Ureter (tissue), 1 donor: ENCODE results near the gene HPRT1. TPM values are rescaled to one million over a fixed set of nuclear protein-coding genes. Genes with fewer than 3 reads are reported as not detected.

Experiments
- DNase-seq: peaks from one replicate; pipeline ENCODE4 v3.0.0-alpha.2; 2020; ENCODE audit warnings: low spot score
- total RNA-seq: library from RNA; stranded (reverse); gene quantifications from one replicate; pipeline ENCODE4 v1.2.4, GENCODE V29; 2023
- donor health status: DM: yes; HTN: yes; CAD: no.

The HPRT1 gene
- total RNA-seq, 1 donor from 2014 or later, result 37.4 TPM

DNA sequence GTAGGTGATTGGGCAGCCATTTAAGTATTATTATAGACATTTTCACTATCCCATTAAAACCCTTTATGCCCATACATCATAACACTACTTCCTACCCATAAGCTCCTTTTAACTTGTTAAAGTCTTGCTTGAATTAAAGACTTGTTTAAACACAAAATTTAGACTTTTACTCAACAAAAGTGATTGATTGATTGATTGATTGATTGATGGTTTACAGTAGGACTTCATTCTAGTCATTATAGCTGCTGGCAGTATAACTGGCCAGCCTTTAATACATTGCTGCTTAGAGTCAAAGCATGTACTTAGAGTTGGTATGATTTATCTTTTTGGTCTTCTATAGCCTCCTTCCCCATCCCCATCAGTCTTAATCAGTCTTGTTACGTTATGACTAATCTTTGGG lies 16.3 kb downstream of the HPRT1 start:
- no peak for DNase-seq

DNA sequence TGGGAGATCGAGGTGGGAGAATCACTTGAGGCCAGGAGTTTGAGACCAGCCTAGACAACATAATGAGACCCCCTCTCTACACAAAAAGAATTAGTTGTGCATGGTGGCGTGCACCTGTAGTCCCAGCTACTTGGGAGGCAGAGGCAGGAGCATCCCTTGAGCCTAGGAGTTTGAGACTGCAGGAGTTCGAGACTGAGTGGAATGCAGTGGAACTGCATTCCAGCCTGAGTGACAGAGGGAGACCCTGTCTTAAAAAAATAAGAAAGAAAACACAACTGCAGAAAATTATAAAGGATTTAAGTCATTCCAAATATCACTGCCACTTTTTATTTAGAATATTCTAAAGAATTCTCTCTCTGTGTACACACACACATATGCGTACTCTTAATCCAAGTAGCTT lies 18.4 kb downstream of the HPRT1 start:
- no peak for DNase-seq

DNA sequence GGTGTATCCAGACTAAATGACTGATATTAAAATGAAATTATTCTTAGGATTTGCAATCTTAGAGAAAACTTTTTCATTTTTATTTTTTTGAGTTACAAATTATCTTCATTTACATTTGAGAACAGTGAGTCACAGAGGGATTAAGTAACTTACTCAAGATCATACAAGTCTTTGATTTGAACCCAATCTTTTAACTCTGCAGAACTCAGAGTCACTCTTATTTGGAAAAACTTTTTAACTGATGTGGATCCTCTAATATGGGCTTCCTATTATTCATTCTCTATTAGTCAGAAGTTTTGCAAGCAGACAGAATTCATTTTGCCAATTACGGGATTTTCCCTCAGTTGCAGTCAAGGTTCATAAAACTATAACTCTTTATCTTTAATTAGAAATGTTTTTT lies 20.1 kb downstream of the HPRT1 start:
- no peak for DNase-seq

DNA sequence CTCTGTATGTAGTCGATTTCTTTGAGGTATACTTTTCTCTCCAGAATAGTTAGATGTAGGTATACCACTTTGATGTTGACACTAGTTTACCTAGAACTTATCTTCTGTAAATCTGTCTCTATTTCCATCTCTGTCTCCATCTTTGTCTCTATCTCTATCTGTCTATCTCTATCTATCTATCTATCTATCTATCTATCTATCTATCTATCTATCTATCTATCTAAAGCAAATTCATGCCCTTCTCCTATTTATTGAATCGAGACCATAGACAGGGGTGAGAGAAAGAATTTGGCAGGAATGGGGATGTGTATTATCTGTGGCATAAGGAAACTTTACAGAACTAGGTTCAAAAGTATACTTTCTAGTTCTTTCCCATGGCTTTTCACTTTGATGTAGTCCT lies 21.4 kb downstream of the HPRT1 start:
- DNase-seq, result no peak

DNA sequence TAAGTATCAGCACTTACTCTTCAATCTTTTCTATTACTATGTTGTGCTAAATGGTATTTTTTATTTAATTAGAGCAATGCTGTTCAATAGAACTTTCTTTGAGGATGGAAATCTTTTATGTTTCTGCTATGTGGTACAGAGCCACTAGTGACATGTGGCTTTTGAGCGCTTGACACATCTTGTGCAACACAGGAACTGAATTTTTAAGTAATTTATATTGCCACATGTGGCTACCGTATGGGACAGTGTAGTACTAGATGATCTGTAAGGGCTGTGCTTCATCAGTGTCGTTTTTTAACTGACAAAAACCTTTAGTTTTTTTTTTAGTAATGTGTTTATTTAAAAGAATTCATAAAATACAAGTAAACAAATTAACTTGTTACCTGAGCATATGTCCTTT lies 22.4 kb downstream of the HPRT1 start:
- DNase-seq, result no peak

DNA sequence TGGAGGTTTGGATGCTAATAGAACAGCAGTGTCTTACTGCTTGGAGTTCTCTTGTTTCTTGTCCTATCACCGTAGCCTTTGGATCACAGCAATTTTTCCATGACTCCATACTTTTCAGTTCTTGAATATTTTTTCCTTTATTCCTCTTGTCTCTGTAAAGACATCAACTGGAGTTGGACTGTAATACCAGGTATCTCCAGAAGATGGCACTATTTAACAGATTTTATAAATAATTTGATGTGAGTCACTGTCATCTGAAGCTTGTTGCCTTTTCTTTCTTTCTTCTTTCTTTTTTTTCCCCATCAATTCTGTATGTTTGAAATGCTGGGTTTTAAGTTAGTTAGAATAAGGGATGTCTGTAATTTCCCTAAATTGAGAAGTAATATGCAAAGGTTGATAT lies 24.1 kb downstream of the HPRT1 start:
- no peak for DNase-seq

DNA sequence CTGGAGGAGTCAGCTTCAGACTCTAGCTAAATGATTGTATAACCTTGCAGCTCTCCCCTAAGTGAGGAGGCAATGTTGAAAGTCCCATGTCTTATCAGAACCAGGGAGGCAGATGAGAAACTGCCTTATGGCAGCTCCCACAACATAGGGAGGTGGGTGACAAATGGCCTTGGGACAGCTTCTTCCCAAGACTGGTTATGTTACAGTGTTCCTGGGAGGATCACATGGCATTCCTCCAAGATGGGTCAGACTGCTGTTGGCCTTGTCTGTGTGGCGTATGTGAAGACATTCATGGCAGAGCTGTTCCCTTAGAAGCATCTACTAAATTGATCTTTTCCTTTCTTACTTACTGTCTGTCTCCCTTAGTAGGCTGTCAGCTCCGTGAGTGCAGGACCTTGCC lies 42.0 kb downstream of the HPRT1 start:
- no peak for DNase-seq

DNA sequence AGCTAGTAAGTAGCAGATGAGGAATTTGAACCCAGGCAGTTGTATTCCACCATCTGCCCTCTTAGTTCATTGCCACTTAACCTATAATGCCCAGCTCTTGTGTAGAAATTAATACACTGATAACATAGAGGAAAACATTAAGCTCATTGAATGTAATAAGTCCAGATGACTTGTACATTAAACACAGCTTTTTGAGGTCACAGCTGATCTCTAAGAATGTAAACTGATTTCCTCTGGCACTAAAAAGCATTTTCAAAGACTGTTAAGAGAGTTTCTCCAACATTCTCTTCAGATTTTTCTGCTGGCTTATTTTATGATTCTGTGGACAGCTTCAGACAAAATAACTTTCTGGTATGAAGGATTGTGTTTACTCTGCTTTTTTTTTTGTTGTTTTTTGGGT lies 42.7 kb downstream of the HPRT1 start:
- no peak for DNase-seq

DNA sequence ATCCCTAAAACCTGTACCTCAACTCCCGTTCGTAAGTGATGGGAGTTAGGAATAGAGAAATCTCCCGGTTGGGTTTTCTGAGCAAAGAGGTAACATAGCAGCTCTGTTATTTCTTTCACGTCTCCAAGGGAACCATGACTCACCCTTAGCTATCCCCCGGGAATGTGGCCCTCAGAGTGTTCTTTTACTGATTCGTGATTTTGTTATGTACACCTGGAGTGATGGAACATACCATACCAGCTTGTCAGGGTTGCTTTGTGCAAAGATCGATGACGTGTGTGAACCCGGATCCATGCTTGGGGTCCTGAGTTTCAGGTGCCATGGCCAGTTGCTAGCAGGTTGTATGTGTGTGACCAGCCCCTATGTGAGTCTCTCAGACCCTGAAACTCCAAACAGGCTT lies 52.6 kb downstream of the HPRT1 start:
- no peak for DNase-seq

DNA sequence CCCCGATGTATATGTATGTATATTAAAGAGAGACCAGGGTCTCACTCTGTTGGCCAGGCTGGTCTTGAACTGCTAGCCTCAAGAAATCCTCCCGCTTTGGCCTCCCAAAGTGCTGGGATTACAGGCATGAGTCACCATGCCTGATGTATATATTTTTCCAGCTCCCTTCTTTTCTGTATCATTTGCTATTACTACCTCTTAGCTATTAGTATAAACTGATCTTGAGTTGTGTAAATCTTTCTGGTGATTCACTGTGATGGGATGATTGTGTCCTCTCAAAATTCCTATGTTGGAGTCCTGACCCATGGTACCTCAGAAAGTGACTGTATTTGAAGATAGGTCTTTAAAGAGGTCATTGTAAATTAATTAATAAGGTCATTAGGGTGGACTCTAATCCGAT lies 53.1 kb downstream of the HPRT1 start:
- no peak for DNase-seq

DNA sequence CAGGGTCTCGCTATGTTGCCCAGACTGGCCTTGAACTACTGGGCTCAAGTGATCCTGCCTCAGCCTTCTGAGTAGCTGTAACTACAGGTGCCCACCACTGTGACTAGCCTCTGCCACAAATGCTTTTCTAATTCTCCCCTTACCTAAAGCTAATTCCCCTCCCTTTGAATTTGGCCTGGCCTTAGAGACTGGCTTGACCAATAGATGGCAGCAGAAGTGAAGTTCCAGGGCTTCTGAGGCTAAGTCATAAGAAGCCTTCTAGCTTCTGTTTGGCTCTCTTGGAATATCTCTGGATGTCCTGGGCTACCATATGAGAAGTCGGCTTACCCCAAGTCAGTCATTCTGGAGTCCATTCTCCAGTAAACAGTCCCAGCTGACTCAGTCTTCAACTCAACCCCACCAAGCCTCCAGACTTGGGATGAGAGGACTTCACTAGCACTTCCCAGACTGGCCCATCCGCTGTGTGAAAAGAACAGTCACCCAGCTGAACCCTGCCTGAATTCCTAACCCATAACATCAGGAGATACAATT lies 61.0 kb downstream of the HPRT1 start:
- DNase-seq, result no peak

DNA sequence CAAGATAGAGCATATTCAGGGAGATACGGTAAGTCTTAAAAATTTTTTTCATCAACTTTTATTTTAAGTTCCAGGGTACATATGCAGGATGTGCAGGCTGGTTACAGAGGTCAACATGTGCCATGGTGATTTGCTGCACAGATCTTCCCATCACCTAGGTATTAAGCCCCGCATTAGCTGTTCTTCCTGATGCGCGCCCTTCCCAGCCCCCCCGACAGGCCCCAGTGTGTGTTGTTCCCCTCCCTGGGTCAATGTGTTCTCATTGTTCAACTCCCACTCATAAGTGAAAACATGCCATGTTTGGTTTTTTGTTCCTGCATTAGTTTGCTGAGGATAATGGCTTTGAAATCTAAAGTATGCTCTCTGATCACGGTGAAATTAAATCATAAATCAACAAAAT lies 64.2 kb downstream of the HPRT1 start:
- no peak for DNase-seq

DNA sequence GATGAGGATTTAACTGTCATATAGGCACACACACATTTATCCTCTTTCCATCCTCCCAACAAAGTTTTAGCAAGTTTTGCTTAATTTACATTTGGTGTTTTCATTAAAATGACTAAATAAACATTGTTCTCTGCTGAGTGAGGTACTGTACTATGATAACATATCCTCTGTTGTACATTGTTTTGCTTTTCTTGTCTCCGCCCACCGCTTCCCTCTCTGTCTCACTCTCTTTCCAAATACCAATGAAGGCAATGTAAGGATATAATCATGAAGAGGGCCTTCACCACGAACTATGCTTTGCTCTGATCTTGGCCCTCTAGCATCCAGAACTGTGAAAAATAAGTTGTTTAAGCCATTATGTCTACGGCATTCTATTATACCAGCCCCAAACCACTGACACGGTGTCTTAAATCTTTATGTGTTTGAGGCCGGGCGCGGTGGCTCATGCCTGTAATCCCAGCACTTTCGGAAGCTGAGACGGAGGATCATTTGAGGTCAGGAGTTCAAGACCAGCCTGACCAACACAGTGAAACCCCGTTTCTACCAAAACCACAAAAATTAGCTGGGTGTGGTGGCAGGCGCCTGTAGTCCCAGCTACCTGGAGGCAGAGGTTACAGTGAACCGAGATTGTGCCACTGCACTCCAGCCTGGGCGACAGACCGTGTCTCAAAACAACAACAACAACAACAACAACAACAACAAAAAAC lies 65.3 kb downstream of the HPRT1 start:
- no peak for DNase-seq

DNA sequence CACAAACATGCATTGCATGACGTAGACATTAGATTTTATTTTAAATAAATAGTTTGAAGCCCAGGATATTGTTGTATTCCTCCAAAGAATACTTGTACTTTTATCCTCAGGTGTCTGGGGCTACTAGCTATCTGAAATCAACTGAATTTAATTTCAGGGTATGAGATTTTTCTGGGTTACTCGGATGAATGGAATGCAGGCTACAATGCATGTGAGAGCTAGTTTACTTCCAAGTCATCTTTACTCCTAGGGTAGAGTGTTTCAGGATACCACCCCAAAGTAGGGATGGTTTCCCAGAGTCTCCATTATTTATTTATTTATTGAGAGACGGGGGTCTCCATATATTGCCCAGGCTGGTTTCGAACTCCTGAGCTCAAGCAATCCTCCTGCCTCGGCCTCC lies 66.4 kb downstream of the HPRT1 start:
- DNase-seq, result no peak

DNA sequence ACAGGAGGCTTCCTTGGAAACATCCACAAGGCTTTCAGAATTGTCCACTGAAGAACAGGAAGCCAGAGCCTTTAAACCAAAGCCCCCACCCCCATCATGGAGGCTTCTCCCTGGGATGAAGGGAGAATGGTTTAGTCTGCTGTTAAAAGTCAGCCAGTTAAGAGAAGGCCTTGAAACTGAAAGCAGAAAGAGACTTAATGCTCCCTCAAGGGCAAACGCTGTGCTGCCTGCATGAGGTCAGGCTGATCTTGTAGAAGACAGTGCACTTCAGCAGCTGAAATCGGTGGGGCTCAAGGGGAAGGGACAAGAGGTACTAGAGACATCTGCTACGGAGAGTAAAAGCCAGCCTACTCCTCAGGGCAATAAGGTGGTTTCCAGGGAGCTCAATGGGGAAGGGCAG lies 69.0 kb downstream of the HPRT1 start:
- no peak for DNase-seq

DNA sequence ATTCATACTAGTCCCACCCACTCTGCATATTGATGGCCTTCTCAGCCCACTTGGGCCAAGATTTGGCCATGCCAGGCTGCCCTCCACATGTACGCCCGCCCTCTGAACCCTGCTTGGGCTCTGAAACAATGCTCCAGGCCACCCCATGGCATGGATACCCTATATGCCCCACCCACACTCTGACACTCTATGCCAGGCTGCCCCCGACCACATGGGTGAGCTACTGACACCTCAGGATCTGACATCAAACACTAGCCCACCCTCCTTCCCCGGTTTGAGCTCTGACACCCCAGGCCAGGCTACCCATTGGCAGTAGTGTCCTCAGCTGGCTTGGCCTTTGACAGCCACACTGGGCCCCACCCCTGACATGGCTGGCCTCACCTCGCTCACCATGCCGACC lies 69.5 kb downstream of the HPRT1 start:
- DNase-seq, result no peak

DNA sequence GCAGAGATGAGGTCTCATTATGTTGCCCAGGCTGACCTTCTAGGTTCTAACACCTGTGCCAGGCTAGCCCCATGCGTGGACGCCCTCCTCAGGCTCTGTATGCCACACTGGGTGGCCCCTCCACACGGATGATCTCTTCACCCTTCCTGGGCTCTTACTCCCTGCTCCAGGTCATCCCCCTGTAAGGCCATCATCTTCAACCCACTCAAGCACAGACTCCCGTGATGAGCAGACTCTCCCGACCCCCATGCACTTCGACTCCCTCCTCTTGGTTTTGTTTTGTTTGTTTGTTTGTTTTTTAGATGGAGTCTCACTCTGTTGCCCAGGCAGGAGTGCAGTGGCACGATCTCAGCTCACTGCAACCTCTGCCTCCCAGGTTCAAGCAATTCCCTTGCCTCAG lies 70.9 kb downstream of the HPRT1 start:
- DNase-seq, result no peak

DNA sequence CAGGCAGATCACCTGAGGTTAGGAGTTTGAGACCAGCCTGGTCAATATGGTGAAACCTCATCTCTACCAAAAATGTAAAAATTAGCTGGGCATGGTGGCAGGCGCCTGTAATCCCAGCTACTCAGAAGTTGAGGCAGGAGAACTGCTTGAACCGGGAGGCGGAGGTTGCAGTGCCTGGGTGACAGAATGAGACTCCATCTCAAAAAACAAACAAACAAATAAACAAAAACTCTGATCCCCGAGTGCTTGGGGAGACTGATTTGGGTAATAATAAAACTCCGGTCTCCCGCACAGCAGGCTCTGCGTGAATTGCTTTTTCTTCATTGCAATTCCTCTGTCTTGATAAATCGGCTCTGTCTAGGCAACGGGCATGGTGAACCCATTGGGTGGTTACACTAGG lies 73.4 kb downstream of the HPRT1 start:
- no peak for DNase-seq

DNA sequence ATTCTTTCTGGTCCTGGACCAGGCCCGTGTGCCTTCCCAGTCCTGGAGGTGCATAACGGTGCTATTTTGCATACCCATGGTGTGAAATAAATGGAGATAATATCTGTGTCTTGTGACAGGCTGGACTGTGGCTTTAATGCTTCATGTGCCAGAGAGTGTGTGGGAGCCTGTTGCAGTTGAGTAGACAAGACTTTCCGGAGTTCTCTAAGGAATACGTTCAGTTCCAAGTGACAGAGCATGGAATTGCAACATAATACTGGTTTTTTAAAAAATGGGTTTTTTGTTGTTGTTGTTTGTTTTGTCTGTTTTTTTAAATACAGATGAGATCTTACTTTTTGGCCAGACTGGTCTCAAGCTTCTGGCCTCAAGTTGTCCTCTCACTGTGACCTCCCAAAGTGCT lies 74.0 kb downstream of the HPRT1 start:
- DNase-seq, result no peak

DNA sequence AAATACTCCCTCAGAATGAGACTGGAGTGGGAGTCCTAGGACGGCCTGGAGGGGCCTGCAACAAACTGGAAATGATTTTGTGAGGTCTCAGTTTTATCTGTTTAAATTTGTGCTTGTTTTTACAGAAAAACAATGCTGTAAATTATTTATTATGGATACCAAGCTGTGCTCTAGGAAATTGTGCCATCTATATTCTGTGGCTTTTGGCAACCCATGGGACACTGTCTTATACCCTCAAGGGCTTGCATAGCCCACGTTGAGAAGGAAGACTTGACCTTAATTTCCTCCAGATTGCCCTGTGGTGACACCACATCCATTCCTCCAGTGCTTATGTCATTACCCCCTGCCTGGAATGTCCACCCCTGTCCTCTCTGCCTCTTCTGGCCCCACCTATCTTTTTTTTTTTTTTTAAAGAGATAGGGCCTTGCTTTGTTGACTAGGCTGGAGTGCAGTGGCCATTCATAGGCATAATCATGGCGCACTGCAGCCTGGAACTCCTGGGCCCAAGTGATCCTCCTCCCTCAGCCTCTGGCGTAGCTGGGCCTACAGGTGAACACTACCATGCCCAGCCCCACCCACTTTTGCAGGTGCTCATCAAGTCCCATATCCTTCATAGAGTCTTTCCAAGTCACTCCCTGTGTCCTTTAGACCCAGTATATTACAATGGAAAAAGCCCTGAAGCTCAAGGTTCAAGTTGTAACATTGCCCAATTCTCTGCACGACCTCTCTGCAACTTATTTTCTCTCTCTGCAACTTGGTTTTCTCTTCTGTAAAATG lies 77.4 kb downstream of the HPRT1 start:
- DNase-seq, result no peak

DNA sequence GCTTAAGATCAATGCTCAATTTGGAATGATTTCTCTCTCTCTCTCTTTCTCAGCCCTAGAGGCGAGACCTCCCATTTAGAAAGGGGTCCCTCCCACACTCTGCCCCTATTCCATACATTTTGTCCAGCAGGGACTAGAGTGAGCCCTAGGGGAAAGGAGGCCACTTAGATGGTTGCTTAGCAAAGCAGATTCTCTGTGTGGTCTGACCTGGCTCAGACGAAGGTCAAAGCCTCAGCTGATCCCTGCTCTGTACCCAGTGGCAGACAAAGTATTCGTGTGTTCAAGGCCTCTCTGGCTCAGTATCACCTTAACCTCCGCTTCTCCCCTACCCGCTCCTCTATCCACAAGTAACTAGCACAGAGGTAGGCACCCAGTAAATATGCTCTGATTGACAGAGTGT lies 78.4 kb downstream of the HPRT1 start:
- DNase-seq, result no peak

DNA sequence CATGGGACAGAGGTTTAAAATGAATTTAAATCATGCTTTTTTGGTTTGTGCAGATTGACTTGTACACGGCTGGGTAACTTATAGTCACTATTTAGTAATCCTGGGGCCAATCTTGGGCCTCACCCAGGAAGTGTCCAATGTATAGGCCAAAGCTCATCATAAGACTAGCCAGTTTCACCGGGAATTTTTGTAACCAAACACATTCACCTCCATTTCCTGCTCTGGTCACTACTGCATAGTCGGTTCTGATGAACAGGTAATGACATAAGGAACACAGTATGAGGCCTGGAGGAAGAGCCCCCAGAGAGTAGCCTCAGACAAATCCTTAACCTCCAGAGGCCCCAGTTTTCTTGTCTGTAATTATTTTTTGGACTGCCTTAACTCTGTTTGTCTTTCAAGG lies 81.9 kb downstream of the HPRT1 start:
- no peak for DNase-seq

DNA sequence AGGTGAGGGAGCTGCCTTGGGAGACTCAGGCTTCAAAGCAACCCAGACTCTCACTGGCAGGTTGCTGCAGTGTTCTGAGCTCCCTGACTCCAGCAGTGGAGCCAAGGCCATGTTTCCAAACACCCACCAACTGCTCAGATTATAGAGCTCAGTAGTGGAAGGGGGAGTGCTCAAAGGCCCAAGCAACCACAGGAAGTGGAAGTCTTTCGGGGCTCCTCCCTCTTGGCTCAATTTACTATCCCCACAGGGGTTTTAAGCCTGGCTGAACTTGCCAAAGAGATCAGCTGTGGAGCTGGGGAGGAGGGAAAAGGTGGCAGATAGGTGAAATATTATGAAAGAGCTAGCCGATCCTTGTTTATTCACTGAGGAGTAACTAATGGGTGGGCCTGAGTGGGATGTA lies 82.5 kb downstream of the HPRT1 start:
- peak; percentile 55 for DNase-seq
